HG03108 (cell line): ENCODE results near the gene MCEMP1.

ENCODE experiments used
- ATAC-seq: cut with Tn5 transposase; IDR thresholded peaks from one replicate; pipeline ENCODE4 v1.9.1; 2021; ENCODE audit warnings: moderate library complexity; ENCODE audit not compliant: unreplicated experiment

Gene MCEMP1

DNA sequence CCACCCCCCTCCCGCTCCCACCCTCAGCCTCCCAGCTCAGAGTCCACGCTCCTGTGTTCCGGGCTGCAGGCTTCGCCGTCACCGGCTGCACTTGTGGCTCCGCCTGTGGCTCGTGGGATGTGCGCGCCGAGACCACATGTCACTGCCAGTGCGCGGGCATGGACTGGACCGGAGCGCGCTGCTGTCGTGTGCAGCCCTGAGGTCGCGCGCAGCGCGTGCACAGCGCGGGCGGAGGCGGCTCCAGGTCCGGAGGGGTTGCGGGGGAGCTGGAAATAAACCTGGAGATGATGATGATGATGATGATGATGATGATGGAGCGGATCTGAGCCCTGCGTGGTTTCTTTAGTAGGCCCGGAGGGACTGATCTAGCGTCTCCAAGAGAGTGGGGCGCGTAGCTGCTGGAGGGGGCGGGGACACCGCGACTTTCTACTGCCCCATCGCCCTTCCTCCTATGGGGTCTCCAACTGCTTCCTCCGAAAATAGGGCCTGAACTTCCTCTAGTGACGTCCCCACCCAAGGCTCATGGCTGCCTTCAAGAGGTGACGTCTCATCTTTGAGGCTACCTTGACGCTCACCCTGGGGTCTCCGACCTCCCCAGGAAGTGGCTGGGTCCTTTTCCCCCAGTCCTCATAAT, 6.6 kb upstream of the MCEMP1 start:
- ATAC-seq, result no peak

DNA sequence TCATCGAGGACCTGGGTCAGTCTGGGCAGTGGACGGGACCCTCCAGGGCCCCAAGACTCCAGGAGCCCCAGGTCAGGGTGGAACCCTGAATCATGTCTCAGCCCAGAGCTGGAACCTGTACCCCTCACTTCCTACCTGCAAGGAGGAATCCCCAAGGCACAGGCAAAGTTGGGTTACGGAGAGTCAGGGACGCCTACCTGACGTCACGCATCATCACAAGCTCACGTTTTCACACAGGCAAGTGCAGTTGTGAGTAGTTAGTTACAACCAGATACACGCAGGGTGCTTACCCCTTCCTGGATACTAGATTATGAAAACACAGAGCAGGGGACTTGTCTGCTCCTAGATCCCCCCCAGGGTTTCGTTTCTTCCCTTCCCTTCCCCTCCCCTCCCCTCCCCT, 6.1 kb upstream of the MCEMP1 start:
- no peak for ATAC-seq

GRCh38 chr19:7672522-7672921, 4.4 kb upstream of the MCEMP1 start:
- no peak for ATAC-seq

GRCh38 chr19:7674010-7675005, 2.6 kb upstream of the MCEMP1 start:
- ATAC-seq, result no peak

- no peak for ATAC-seq
Measured at GRCh38 chr19:7676376-7676775, 514 bp upstream of the MCEMP1 start.

- no peak for ATAC-seq
Measured at GRCh38 chr19:7677669-7678311, 900 bp downstream of the MCEMP1 start.

GRCh38 chr19:7678971-7679751, 2.3 kb downstream of the MCEMP1 start:
- ATAC-seq, result no peak

GRCh38 chr19:7679771-7680605, 3.1 kb downstream of the MCEMP1 start:
- no peak for ATAC-seq

GRCh38 chr19:7680606-7681339, 3.9 kb downstream of the MCEMP1 start, which contains the start of gene TRAPPC5:
TSS of gene TRAPPC5 (plus strand) at chr19:7680833. CDS start at chr19:7682254, 1,421 bp downstream.
- peak; percentile 50 for ATAC-seq

GRCh38 chr19:7681340-7682174, 4.7 kb downstream of the MCEMP1 start:
- ATAC-seq, result no peak

- ATAC-seq, result no peak
Measured at GRCh38 chr19:7682175-7682855, 5.4 kb downstream of the MCEMP1 start.

DNA sequence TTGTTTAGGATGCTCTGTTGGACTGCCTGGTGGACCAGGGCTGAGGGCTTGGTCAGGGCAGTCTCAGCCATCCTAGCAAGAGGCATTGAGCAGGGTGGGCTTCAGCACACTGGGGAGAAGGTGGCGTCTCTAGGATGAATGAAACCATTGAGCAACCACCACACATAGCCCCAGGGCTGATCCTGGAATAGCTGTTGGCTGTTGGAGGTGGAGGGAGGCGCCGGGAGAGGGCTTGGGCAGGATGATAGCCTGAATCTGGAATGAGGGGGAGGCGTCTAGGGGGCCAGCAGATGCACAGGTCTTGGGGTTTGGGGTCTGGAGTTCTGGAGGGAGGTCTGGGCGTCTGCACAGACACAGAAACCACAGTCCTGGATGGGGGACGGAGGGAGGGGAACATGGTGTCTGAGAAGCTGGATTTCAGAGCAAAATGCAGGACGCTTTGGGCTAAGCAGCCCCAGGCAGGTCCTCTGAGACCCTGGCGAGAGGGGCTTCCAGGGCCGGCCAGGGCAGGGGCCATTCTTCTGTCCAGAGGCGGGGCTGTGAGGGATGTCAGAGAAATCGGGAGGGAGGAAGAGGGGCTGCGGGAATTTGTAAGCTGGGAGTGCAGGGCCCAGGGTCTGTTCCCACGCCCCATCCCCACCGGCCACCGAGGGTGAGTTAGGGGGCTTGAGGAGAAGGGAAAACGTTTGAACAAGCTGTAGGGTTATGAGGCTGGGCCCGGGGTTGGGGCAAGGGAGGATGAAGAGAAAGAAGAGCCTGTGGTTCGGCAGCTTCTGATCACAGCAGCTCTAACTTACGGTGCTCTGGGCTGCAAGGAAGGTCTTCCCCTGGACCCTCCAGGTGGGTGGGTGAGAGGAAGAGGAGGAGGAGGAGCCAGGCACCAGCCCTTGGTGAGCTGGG, 8.9 kb downstream of the MCEMP1 start:
- no peak for ATAC-seq

DNA sequence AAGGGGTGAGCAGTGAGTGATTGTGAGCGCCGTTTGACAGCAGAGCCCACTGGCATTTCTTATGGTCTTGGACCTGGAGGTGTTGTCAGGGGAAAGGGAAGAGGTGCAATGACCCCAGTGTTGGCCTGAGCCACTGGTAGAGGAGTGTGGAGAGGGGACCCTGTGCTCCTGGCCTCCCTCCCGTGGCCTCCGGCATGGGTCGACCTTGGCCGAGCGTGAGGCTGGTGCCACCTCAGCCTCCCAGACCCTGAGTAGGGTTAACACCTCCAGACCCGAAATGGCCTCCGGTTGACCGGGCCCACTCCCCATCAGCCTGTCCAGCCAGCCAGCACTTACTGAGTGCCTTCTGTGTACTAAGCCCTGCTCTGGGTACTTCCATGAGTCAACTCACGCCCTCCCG, 10.3 kb downstream of the MCEMP1 start:
- ATAC-seq, result no peak

DNA sequence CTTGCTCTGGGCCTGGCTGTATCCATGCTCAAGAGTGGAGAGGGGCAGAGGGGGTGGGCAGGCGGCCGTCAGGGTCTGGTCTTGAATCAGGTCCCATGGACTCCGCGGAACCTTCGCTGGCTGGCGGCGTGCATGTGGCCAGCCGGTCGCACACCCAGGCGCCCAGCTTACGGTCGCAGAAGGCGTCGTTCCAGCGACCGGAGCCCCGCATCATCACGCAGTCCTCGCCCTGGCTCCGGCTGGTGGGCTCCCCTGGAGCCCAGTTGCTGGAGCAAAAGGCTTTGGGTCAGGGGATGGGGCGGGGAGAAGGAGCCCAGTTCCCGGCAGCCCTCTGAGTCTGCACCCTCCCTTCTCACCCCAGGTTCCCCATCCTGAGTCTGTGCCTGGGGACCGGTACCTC, 12.3 kb downstream of the MCEMP1 start:
- no peak for ATAC-seq

GRCh38 chr19:7690779-7691258, 13.9 kb downstream of the MCEMP1 start:
- ATAC-seq, result no peak

DNA sequence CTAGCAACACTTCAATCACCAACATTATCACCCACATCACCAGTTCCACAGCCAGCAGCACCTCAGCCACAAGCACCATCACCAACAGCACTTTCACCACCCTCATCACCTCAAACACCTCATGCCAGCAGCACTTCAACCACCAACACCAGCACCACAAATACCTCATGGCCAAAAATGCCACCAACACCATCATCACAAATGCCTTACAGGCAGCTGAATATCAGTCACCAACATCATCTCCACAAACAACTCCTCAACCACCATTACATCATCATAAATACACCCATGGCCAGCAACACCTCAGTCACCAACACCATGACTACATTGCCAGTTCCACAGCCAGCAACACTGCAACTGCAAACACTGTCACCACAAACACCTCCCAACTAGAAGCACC, 14.6 kb downstream of the MCEMP1 start:
- no peak for ATAC-seq
